ENCODE data around the gene CFL1. TPM values are rescaled to one million over a fixed set of nuclear protein-coding genes. Genes with fewer than 3 reads are reported as not detected.

Gene CFL1
- total and polyA plus RNA-seq, 2 of the 8 experiments (the other 6 are each of a cell fraction or from before 2014, with no cell fraction given), result 1,252 to 1,365 TPM

DNA sequence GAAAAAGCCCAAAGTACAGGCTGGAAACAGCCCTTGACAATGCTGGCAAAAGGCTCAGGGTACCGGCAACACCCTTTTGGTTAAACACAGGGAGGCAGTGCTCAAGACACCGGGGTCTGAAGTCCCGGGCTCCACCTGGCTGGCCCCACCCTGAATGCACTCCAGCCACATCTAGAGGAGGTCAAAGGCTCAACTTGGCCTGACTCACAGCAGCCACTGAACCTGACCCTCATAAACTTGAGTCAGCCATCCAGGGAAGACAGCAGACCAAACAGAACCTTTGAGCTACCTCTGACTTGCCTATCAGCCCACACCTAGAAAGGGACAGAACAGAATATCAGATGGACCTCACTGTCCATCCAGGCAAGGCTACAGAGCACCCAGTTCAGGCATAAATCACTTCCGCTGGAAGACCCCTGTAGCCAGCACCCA lies 3.8 kb downstream of the CFL1 start:
- Histone ChIP-seq H3K79me1 (ENCODE audit: low read depth, low read length) (peaks cover 20% of the 10 kb centered on the region), H3K36me3 (ENCODE audit: control insufficient read depth in 2 of 4, insufficient read depth in 4 of 4, low read length in 3 of 4) (peaks cover 17 to 34% (median 31%) of the 10 kb centered on the region in 4 experiments), H3K23ac (ENCODE audit: insufficient read length) (no peak overlapping the region), H2BK120ac (replicated peaks; ENCODE audit: low read depth, low read length) (no peak overlapping the region), H3K18ac (ENCODE audit: extremely low read depth, low read length) (no peak overlapping the region), H3K79me2 (ENCODE audit: control insufficient read depth in 1 of 2, insufficient read depth in 2 of 2, low read length in 2 of 2) (peaks cover 15 to 36% of the 10 kb centered on the region in 2 experiments), H4K20me1 (replicated peaks in 1 of 2; ENCODE audit: control insufficient read depth in 1 of 2, insufficient read depth in 2 of 2, low read length in 2 of 2) (peaks cover 29 to 30% of the 10 kb centered on the region in 2 experiments), H2AK5ac (ENCODE audit: low read depth, low read length) (no peak overlapping the region), H4K8ac (ENCODE audit: extremely low read depth, insufficient read depth, low read length) (peak overlapping the region; percentile 0; the same call in 1 of the 2 replicates), H2BK12ac (ENCODE audit: low read depth, low read length) (no peak overlapping the region), H2BK15ac (ENCODE audit: low read length) (no peak overlapping the region), H3K56ac (replicated peaks; ENCODE audit: insufficient read length, low read depth, low read length) (no peak overlapping the region), H2BK5ac (ENCODE audit: low read depth, low read length) (no peak overlapping the region), H2AFZ (ENCODE audit: low read length) (no peak overlapping the region), H3K27ac (ENCODE audit: low read depth, low read length) (no peak overlapping the region), H3K4me3 (ENCODE audit: extremely low read depth in 1 of 4, insufficient read depth in 2 of 4, low read depth in 3 of 4, low read length in 4 of 4) (no peak overlapping the region), H4K5ac (ENCODE audit: insufficient read length, low read depth, low read length) (no peak overlapping the region), H3K4me2 (ENCODE audit: insufficient read depth in 1 of 2, low read depth in 2 of 2, low read length in 2 of 2) (no peak overlapping the region), H3K14ac (ENCODE audit: insufficient read length) (no peak overlapping the region), H4K91ac (replicated peaks; ENCODE audit: insufficient read length, low read length) (no peak overlapping the region), H3K4me1 (replicated peaks in 1 of 4; ENCODE audit: control insufficient read depth in 3 of 4, insufficient read depth in 4 of 4, low read length in 3 of 4) (peaks cover 0 to 10% (median under 1%) of the 10 kb centered on the region in 4 experiments; a peak in 5 of 7 replicates), H3K9me3 (ENCODE audit: insufficient read depth in 2 of 2, low read depth in 1 of 2, low read length in 1 of 2) (peaks cover 7 to 10% of the 10 kb centered on the region in 2 experiments; a peak in 2 of 4 replicates), H3K4ac (replicated peaks; ENCODE audit: insufficient read length, low read depth, low read length) (no peak overlapping the region), H2BK20ac (ENCODE audit: low read length) (no peak overlapping the region), H3K9ac (replicated peaks in 1 of 4; ENCODE audit: extremely low read depth in 1 of 4, low read depth in 3 of 4, low read length in 3 of 4) (no peak overlapping the region), H3K27me3 (replicated peaks in 1 of 4; ENCODE audit: control insufficient read depth in 3 of 4, extremely low read depth in 1 of 4, insufficient read depth in 3 of 4, low read length in 3 of 4) (no peaks in the 10 kb centered on the region), H3K23me2 (ENCODE audit: low read depth, low read length) (peaks cover 3% of the 10 kb centered on the region; the same call in 1 of the 2 replicates)
- no peak for FAIRE-seq
- CTCF ChIA-PET (ENCODE audit: partially characterized antibody), result interaction anchor here (1.3 to 15.2 kb wide), 6 partner anchors 8 to 134 kb away, joined by 4 to 283 read pairs (median 60); partner anchors contain the start of genes AP5B1, CCDC85B, CFL1 and CTSW
- 94% methylated on average over 4 of the region's 4 CpGs; no CpG with 5 or more reads in 1 of the 2 experiments for whole genome bisulfite sequencing, 2 experiments (ENCODE audit: extremely low coverage in 1 of 2, insufficient coverage in 1 of 2, insufficient read length in 1 of 2, insufficient replicate concordance in 2 of 2, low coverage in 1 of 2, low lambda C conversion rate in 2 of 2, missing lambda C conversion rate in 1 of 2)
- POLR2A ChIA-PET (ENCODE audit: partially characterized antibody), result interaction anchor here (1.1 to 38.3 kb wide), 11 partner anchors 16 to 230 kb away, joined by 3 to 1071 read pairs (median 6); partner anchors contain the start of genes CCDC85B, CFL1, CTSW and EFEMP2
- DNase-seq (ENCODE audit: low read depth in 1 of 2, low spot score in 2 of 2), result no peak
- TF ChIP-seq CHD2 (IDR thresholded peaks at IDR 0.05; ENCODE audit: low read length), result no peak
- TF ChIP-seq, protein P1, sequence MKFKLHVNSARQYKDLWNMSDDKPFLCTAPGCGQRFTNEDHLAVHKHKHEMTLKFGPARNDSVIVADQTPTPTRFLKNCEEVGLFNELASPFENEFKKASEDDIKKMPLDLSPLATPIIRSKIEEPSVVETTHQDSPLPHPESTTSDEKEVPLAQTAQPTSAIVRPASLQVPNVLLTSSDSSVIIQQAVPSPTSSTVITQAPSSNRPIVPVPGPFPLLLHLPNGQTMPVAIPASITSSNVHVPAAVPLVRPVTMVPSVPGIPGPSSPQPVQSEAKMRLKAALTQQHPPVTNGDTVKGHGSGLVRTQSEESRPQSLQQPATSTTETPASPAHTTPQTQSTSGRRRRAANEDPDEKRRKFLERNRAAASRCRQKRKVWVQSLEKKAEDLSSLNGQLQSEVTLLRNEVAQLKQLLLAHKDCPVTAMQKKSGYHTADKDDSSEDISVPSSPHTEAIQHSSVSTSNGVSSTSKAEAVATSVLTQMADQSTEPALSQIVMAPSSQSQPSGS (IDR thresholded peaks at IDR 0.05; ENCODE audit: low read length), result 0 out of 2 replicates have a peak, but pooled peaks have one; percentile 20
- TF ChIP-seq POLR2AphosphoS5 (IDR thresholded peaks at IDR 0.05; ENCODE audit: low read depth, low read length), result peak; percentile 39; the same call in 1 of the 2 replicates
- no peak for TF ChIP-seq SRF (IDR thresholded peaks at IDR 0.05; ENCODE audit: low read depth, low read length)

All from H1 (cell line).